GM12878 (cell line): ENCODE results near the gene LRRK1.

Source experiments
- BHLHE40 ChIP-seq, 2 experiments: fragments of 450-650 bp in 1 of 2; IDR thresholded peaks; 2 replicates each; pipeline ENCODE4 v1.6.1; 2011 to 2017; ENCODE audit warnings: low read depth in 2 of 2, borderline replicate concordance in 1 of 2, improper control_type of control experiment in 1 of 2, low read length in 1 of 2, mild to moderate bottlenecking in 1 of 2
- CTCF ChIP-seq, 3 experiments: IDR thresholded peaks in 2 of 3; conservative IDR thresholded peaks in 1 of 3; 2 replicates each; pipeline ENCODE4 v1.5.1; 2011; ENCODE audit warnings: low read depth in 3 of 3, low read length in 3 of 3, mild to moderate bottlenecking in 3 of 3, control low read depth in 2 of 3, moderate library complexity in 2 of 3, inconsistent platforms in 1 of 3, mixed read lengths in 1 of 3; ENCODE audit not compliant: control insufficient read depth in 2 of 3, insufficient read depth in 1 of 3; ENCODE audit errors: extremely low read depth in 1 of 3
- NR2C2 ChIP-seq: IDR thresholded peaks from 2 replicates; pipeline ENCODE4 v1.6.1; 2011; ENCODE audit warnings: borderline replicate concordance, low read depth; ENCODE audit not compliant: control insufficient read depth, insufficient read length
- TAF1 ChIP-seq: IDR thresholded peaks from 2 replicates; pipeline ENCODE4 v1.6.1; 2011; ENCODE audit warnings: mild to moderate bottlenecking, low read depth, low read length, borderline replicate concordance

GRCh38 chr15:100937171-100937570, 18.0 kb downstream of the LRRK1 start:
- TF ChIP-seq BHLHE40 (IDR thresholded peaks at IDR 0.05; ENCODE audit: borderline replicate concordance in 1 of 2, low read depth in 2 of 2, low read length in 1 of 2) (no peak), NR2C2 (no peak), CTCF (IDR thresholded peaks at IDR 0.05 in 2 of 3, conservative IDR thresholded peaks at IDR 0.05 in 1 of 3; ENCODE audit: control insufficient read depth in 2 of 3, extremely low read depth in 1 of 3, insufficient read depth in 1 of 3, low read depth in 3 of 3, low read length in 3 of 3) (no peak), TAF1 (no peak)
